Right lobe of liver (tissue), 6 donors: ENCODE results near the gene ENTPD8. TPM values are rescaled to one million over a fixed set of nuclear protein-coding genes. Genes with fewer than 3 reads are reported as not detected.
A peak's percentile ranks its signal among the peaks of the same experiment; 100 is the strongest.

Experiments
- ATAC-seq, 4 donors: fragments of 200-7000 bp; cut with Tn5 transposase; one replicate each; pipeline ENCODE4 v1.9.1; 2020; ENCODE audit warnings: mild to moderate bottlenecking in 4 of 4, moderate library complexity in 4 of 4
- DNase-seq, 3 donors: peaks; one replicate each; pipeline ENCODE4 v3.0.0-alpha.2; 2020
- H3K27ac ChIP-seq, 3 donors: fragments of 200-600 bp; one replicate each; pipeline ENCODE4 v1.8.0; 2022
- H3K27me3 ChIP-seq, 2 donors: fragments of 200-600 bp; one replicate each; pipeline ENCODE4 v1.8.0; 2022
- H3K36me3 ChIP-seq, 4 donors: fragments of 200-600 bp; sonication (generic) in 1 of 4; one replicate each; pipeline versions ENCODE4 v1.5.1 to v1.8.0; 2017 to 2022; ENCODE audit warnings: control low read depth in 1 of 4
- H3K4me1 ChIP-seq, 4 donors: fragments of 200-600 bp; sonication (generic) in 1 of 4; one replicate each; pipeline versions ENCODE4 v1.5.1 to v1.8.0; 2017 to 2022; ENCODE audit warnings: control low read depth in 1 of 4
- H3K4me3 ChIP-seq, 3 donors: fragments of 200-600 bp; one replicate each; pipeline ENCODE4 v1.8.0; 2022
- H3K9me3 ChIP-seq, 4 donors: fragments of 200-600 bp; sonication (generic) in 1 of 4; one replicate each; pipeline versions ENCODE4 v1.5.1 to v1.8.0; 2017 to 2022; ENCODE audit warnings: control low read depth in 1 of 4
- POLR2A ChIP-seq: fragments of 450-650 bp; IDR thresholded peaks from one replicate; pipeline ENCODE4 v1.6.1; 2017; ENCODE audit warnings: antibody characterized with exemption, mild to moderate bottlenecking
- WGBS: methylation state at CpG from one replicate; pipeline ENCODE4 v1.1.6; 2018; ENCODE audit warnings: low coverage, low lambda C conversion rate; ENCODE audit not compliant: insufficient coverage; ENCODE audit errors: missing lambda C conversion rate; 5-methylcytosine and 5-hydroxymethylcytosine counted together
- intact Hi-C, 2 donors: fragments of 100-400 bp; cut with DNase I; formaldehyde crosslinking; loops; one replicate each; pipeline versions ENCODE4 v1.11.2 to v1.14.1; 2022
- total RNA-seq, 6 experiments: library from RNA; depleted of rRNA in 2 of 6; stranded (reverse); fragments of >200 nt in 2 of 6; fragmentation: NEBNext Ultra II Directional in 3 of 6; extraction: Animal tissue kit (Norgen Biotek cat#: 25700) in 3 of 6; gene quantifications; one replicate each; pipeline versions ENCODE4 v1.1.0 to v1.2.4, GENCODE V29; 2016 to 2023
- TF ChIP-seq, protein P1 (sequence below), 4 donors: fragments of 200-600 bp in 3 of 4; fragments of 450-650 bp in 1 of 4; IDR thresholded peaks; one replicate each; pipeline versions ENCODE4 v1.5.1 to v1.8.0; 2016 to 2022; ENCODE audit warnings: antibody characterized with exemption in 4 of 4, mild to moderate bottlenecking in 2 of 4
- donor health status: DM: no; HTN: yes; CAD: no.
- donor health status: DM: no; HTN: no; CAD: no.
- donor health status: DM: no; HTN: no; CAD: no.
- donor health status: DM: no; HTN: yes; CAD: no.
- donor health status: DM: no; HTN: yes; CAD: no.

The ENTPD8 gene
- total RNA-seq, 6 experiments from 2014 or later, result 3.3 to 11.5 (median 7.5) TPM

DNA sequence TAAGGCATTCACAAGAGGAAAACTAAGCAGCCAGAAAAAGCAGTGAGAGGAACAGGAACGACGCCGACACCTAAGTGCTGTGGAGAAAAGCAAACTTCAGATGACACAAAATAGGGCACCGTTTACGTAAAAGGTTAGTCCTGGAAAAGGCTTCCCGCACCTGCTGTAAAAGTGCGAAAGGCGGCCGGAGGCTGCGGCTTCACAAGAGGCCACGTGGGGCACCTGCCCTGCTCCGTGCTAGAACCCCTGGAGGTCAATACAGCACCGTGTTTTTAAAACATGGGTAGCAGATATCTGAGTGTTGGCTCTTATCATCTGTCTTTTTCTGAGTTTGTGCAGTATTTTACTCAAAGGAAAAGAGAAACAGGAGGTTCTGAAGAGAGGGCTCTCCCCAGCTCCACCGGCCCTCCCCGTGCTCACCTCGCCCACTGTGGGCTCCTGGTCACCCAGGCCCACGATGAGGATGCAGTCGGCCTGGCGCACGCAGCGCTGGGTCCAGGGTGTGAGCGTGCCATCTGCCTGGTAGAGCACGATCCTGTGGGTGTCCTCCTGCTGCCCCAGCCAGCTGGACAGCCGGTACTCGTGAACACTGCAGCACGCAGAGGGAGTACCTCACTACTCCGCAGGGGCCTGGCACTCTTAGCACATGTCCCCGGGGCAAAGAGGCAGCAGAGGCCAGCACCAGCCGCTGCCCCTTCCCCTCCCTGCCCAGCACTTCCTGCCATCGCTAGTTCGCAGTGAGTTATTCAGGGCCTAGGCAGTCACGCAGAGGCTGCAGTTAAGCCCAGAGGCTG is 38.9 kb upstream of the ENTPD8 start:
- intact Hi-C loops, result no loop called here
- ATAC-seq (no peak), DNase-seq (peak in 1 of 3 donors; percentile 48)
- Histone ChIP-seq H3K4me1 (peaks cover 0 to 12% (median 6%) of the 10 kb centered on the region in 4 donors), H3K36me3 (no peaks in the 10 kb centered on the region), H3K4me3 (no peak overlapping the region), H3K27me3 (no peaks in the 10 kb centered on the region), H3K27ac (no peak overlapping the region), H3K9me3 (peaks cover 0 to 10% (median 0%) of the 10 kb centered on the region in 4 donors)
- WGBS, result 92% methylated on average over 20 of the region's 32 CpGs
- TF ChIP-seq, protein P1, sequence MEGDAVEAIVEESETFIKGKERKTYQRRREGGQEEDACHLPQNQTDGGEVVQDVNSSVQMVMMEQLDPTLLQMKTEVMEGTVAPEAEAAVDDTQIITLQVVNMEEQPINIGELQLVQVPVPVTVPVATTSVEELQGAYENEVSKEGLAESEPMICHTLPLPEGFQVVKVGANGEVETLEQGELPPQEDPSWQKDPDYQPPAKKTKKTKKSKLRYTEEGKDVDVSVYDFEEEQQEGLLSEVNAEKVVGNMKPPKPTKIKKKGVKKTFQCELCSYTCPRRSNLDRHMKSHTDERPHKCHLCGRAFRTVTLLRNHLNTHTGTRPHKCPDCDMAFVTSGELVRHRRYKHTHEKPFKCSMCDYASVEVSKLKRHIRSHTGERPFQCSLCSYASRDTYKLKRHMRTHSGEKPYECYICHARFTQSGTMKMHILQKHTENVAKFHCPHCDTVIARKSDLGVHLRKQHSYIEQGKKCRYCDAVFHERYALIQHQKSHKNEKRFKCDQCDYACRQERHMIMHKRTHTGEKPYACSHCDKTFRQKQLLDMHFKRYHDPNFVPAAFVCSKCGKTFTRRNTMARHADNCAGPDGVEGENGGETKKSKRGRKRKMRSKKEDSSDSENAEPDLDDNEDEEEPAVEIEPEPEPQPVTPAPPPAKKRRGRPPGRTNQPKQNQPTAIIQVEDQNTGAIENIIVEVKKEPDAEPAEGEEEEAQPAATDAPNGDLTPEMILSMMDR (IDR thresholded peaks at IDR 0.05), result no peak
- no peak for TF ChIP-seq POLR2A

DNA sequence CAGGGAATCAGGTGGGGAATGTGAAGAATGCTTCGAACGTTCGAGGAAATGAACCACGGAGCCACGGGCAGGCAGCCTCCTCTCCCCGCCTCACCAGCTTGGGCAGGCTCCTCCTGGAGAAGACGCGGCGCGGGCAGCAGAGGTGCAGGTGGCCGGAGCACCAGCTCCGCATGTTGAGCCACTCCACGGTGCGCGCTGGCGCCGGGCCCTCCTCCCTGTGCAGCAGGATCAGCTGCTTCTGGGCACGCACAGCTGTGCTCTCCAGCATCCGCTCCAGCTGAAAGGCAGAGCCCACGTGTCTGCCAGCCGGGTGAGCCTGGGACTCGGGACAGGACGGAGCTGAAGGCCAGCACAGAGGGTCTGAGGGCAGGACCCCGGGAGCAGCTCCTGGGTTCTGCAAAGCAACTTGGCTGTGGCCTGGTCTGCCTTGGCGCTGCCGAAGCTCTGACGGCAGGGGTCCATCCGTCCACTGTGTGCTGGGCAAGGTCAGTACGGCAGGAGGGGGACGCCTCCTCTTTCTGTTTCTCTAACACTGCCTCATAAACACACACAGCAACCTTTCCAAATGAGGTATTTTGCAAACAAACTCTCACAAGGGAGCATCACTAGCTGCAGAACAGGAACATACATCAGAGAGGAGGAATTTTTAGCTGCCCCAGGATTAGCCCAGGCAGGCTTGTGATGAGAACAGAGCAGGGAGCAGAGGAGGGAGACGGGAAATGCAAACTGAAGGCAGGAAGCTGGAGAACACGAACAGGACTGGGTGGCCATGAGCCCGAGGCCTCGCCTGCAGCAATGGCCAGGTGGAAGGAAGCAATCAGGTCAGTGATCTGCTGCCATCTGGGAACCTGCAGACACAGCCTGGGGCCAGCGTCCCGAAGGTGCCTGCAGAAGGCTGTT is 38.1 kb upstream of the ENTPD8 start:
- peak in 2 of 3 donors; percentile 43 to 50 for DNase-seq
- no peak for ATAC-seq
- 84% methylated on average over 14 of the region's 36 CpGs for WGBS

DNA sequence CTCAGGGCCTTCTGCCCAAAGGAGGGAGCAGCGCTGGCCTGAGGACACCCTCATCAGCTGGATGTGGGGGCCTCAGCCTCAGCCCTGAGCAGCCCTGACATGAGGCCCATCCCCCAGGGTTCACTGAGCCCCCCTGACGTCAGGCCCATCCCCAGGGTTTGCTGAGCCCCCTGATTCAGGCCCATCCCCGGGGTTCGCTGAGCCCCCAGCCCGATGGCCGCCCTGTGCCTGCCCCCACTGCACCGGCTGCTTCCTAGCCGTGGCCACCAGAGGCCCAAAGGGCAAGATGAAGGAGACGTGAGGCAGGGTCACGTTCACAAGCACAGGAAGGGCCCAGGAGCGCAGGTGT is 37.4 kb upstream of the ENTPD8 start:
- Histone ChIP-seq H3K4me3 (no peak overlapping the region), H3K4me1 (peaks cover 0 to 12% (median 6%) of the 10 kb centered on the region in 4 donors), H3K36me3 (no peaks in the 10 kb centered on the region), H3K27ac (no peak overlapping the region), H3K9me3 (peaks cover 0 to 12% (median 0%) of the 10 kb centered on the region in 4 donors), H3K27me3 (no peaks in the 10 kb centered on the region)
- intact Hi-C loops, result no loop called here
- no peak for DNase-seq
- no peak for ATAC-seq
- 64% methylated on average over 2 of the region's 11 CpGs for WGBS
- TF ChIP-seq, protein P1 (IDR thresholded peaks at IDR 0.05), result no peak
- no peak for TF ChIP-seq POLR2A

More for the DNA sequence above, 38.1 kb upstream of the ENTPD8 start:
- Histone ChIP-seq H3K9me3 (peaks cover 0 to 12% (median 0%) of the 10 kb centered on the region in 4 donors), H3K4me1 (peaks cover 0 to 12% (median 6%) of the 10 kb centered on the region in 4 donors), H3K36me3 (no peaks in the 10 kb centered on the region), H3K27me3 (no peaks in the 10 kb centered on the region), H3K4me3 (no peak overlapping the region), H3K27ac (no peak overlapping the region)
- intact Hi-C loops, result no loop called here
- no peak for TF ChIP-seq POLR2A
- TF ChIP-seq, protein P1 (IDR thresholded peaks at IDR 0.05), result no peak

DNA sequence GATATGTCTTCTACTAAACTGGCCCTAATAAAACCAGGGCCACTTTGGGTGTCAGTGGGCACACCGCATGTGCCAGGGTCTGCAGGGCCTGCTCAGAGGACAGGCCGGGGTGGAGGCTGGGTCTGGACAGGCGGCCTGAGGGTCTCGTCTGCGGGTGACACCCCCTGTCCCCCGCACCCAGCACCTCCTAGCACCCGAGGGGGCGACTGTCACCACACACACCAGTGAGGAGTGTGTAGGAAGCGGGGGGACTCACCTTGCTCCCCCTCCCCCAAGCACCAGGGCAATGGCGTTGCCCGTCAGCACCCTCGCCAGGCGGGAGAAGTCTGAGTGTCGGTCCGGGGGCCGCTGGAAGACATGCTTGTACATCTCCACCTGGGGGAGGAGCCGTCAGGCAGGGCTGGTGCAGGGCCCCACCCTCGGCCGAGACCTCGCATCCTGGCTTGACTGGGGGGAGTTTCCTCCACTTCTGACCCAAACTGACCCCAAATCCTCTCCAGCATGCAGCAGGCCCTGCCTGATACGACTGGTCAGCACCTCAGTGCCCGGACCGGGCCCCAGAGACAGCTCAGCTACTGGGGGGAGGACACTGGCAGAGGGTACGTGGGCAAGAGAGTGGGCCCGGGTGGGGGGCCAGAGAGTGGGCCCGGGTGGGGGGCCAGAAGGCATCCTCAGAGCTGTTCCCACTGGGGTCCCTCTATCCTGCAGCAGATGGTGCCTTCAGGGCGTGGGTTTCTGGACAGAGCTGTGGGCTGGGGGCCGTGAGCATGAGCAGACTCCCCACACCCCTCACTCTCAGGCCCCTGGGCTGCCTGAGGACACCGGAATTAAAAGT is 36.8 kb upstream of the ENTPD8 start:
- peaks cover 0 to 12% (median 0%) of the 10 kb centered on the region in 4 donors for H3K9me3 ChIP-seq
- WGBS, result no CpG with 5 or more reads among the region's 29 CpGs
- peak in 2 of 3 donors; percentile 42 to 55 for DNase-seq
- no peaks in the 10 kb centered on the region for H3K36me3 ChIP-seq
- H3K4me1 ChIP-seq, result peaks cover 0 to 12% (median 6%) of the 10 kb centered on the region in 4 donors
- ATAC-seq, result peak in 1 of 4 donors; percentile 2
- intact Hi-C loops, result no loop called here
- TF ChIP-seq POLR2A, result no peak
- TF ChIP-seq, protein P1 (IDR thresholded peaks at IDR 0.05), result no peak
- H3K4me3 ChIP-seq, result no peak overlapping the region
- H3K27me3 ChIP-seq, result no peaks in the 10 kb centered on the region
- H3K27ac ChIP-seq, result no peak overlapping the region
